Measurements from ENCODE around the gene TRIM26.
"Not testable (repeated sequence)": the region's sequence is repeated elsewhere in the genome, so short reads cannot be mapped to it uniquely, and the experiment has no call there.

The TRIM26 gene

GRCh38 chr6:30152910-30153610 lies 60.1 kb downstream of the TRIM26 start:
- no peak for DNase-seq

- no peak for DNase-seq
These were observed 61.1 kb downstream of the TRIM26 start for GRCh38 chr6:30152016-30152673.

- DNase-seq: no peak
These were observed 61.6 kb downstream of the TRIM26 start for GRCh38 chr6:30151580-30151979.

GRCh38 chr6:30150671-30151395 lies 62.4 kb downstream of the TRIM26 start:
- DNase-seq: no peak

- no peak for DNase-seq
These were observed 63.2 kb downstream of the TRIM26 start for GRCh38 chr6:30149858-30150550.

GRCh38 chr6:30149234-30149633 lies 64.0 kb downstream of the TRIM26 start:
- DNase-seq: no peak

GRCh38 chr6:30147096-30147495 lies 66.1 kb downstream of the TRIM26 start:
- DNase-seq: no peak

- no peak for DNase-seq
These were observed 67.4 kb downstream of the TRIM26 start for GRCh38 chr6:30145818-30146217.

- no peak for DNase-seq
These were observed 68.4 kb downstream of the TRIM26 start for GRCh38 chr6:30144811-30145210.

GRCh38 chr6:30143780-30144179 lies 69.4 kb downstream of the TRIM26 start:
- no peak for DNase-seq

GRCh38 chr6:30142665-30143064 lies 70.5 kb downstream of the TRIM26 start:
- no peak for DNase-seq

GRCh38 chr6:30140240-30140639 lies 73.0 kb downstream of the TRIM26 start:
- not testable (repeated sequence) for DNase-seq

- DNase-seq: no peak
These were observed 76.5 kb downstream of the TRIM26 start for GRCh38 chr6:30136570-30137286.

- no peak for DNase-seq
These were observed 77.4 kb downstream of the TRIM26 start, which contains the start of gene TRIM40 for GRCh38 chr6:30135757-30136156. TRIM40 (plus strand) TSS chr6:30136140; CDS start chr6:30137037, 897 bp downstream.

GRCh38 chr6:30135147-30135546 lies 78.1 kb downstream of the TRIM26 start:
- DNase-seq: no peak
